Parathyroid adenoma (tissue), 2 donors: ENCODE results near the gene ZFHX3.

Experiments used
- H2AFZ ChIP-seq: fragments of 300-600 bp; sonication (generic); one replicate; pipeline ENCODE4 v1.7.0; 2017; ENCODE audit warnings: antibody characterized with exemption, mild to moderate bottlenecking
- H3K27ac ChIP-seq: fragments of 300-600 bp; sonication (generic); one replicate; pipeline ENCODE4 v1.7.0; 2017
- H3K27me3 ChIP-seq: fragments of 300-600 bp; sonication (generic); one replicate; pipeline ENCODE4 v1.7.0; 2017; ENCODE audit warnings: low read length; ENCODE audit not compliant: control insufficient read depth, insufficient read depth
- H3K36me3 ChIP-seq: fragments of 300-600 bp; sonication (generic); one replicate; pipeline ENCODE4 v1.7.0; 2017; ENCODE audit warnings: low read length; ENCODE audit not compliant: control insufficient read depth, insufficient read depth
- H3K4me1 ChIP-seq: fragments of 300-600 bp; sonication (generic); one replicate; pipeline ENCODE4 v1.7.0; 2017; ENCODE audit warnings: control low read depth
- H3K4me2 ChIP-seq: fragments of 300-600 bp; sonication (generic); one replicate; pipeline ENCODE4 v1.7.0; 2017; ENCODE audit warnings: low read length
- H3K4me3 ChIP-seq: fragments of 300-600 bp; sonication (generic); one replicate; pipeline ENCODE4 v1.7.0; 2017; ENCODE audit warnings: low read depth, low read length
- H3K79me2 ChIP-seq: fragments of 300-600 bp; sonication (generic); one replicate; pipeline ENCODE4 v1.7.0; 2017; ENCODE audit warnings: control low read depth
- H3K9ac ChIP-seq: fragments of 300-600 bp; sonication (generic); one replicate; pipeline ENCODE4 v1.7.0; 2017; ENCODE audit warnings: mild to moderate bottlenecking
- H3K9me3 ChIP-seq: fragments of 300-600 bp; sonication (generic); one replicate; pipeline ENCODE4 v1.7.0; 2017; ENCODE audit warnings: low read length; ENCODE audit not compliant: control insufficient read depth
- TF ChIP-seq, protein P1 (sequence below): fragments of 300-600 bp; sonication (generic); IDR thresholded peaks from one replicate; pipeline ENCODE4 v1.7.0; 2017; ENCODE audit warnings: antibody characterized with exemption, mild to moderate bottlenecking
- donor health status: primary hyperparathyroidism.

The ZFHX3 gene

GRCh38 chr16:72864130-72864833, 183.6 kb downstream of the ZFHX3 start:
- Histone ChIP-seq H3K4me2 (no peak overlapping the region), H3K9ac (no peak overlapping the region), H2AFZ (no peak overlapping the region), H3K4me1 (no peaks in the 10 kb centered on the region), H3K27ac (no peak overlapping the region), H3K36me3 (no peaks in the 10 kb centered on the region), H3K9me3 (no peaks in the 10 kb centered on the region), H3K79me2 (peaks cover 25% of the 10 kb centered on the region), H3K27me3 (no peaks in the 10 kb centered on the region), H3K4me3 (no peak overlapping the region)
- TF ChIP-seq, protein P1, sequence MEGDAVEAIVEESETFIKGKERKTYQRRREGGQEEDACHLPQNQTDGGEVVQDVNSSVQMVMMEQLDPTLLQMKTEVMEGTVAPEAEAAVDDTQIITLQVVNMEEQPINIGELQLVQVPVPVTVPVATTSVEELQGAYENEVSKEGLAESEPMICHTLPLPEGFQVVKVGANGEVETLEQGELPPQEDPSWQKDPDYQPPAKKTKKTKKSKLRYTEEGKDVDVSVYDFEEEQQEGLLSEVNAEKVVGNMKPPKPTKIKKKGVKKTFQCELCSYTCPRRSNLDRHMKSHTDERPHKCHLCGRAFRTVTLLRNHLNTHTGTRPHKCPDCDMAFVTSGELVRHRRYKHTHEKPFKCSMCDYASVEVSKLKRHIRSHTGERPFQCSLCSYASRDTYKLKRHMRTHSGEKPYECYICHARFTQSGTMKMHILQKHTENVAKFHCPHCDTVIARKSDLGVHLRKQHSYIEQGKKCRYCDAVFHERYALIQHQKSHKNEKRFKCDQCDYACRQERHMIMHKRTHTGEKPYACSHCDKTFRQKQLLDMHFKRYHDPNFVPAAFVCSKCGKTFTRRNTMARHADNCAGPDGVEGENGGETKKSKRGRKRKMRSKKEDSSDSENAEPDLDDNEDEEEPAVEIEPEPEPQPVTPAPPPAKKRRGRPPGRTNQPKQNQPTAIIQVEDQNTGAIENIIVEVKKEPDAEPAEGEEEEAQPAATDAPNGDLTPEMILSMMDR = no peak

GRCh38 chr16:72862090-72862489, 185.8 kb downstream of the ZFHX3 start:
- Histone ChIP-seq H3K4me3 (no peak overlapping the region), H3K36me3 (no peaks in the 10 kb centered on the region), H3K4me2 (no peak overlapping the region), H3K9ac (no peak overlapping the region), H3K27me3 (no peaks in the 10 kb centered on the region), H3K27ac (no peak overlapping the region), H3K9me3 (no peaks in the 10 kb centered on the region), H2AFZ (no peak overlapping the region), H3K4me1 (no peaks in the 10 kb centered on the region), H3K79me2 (peaks cover 28% of the 10 kb centered on the region)
- TF ChIP-seq, protein P1 = no peak

DNA sequence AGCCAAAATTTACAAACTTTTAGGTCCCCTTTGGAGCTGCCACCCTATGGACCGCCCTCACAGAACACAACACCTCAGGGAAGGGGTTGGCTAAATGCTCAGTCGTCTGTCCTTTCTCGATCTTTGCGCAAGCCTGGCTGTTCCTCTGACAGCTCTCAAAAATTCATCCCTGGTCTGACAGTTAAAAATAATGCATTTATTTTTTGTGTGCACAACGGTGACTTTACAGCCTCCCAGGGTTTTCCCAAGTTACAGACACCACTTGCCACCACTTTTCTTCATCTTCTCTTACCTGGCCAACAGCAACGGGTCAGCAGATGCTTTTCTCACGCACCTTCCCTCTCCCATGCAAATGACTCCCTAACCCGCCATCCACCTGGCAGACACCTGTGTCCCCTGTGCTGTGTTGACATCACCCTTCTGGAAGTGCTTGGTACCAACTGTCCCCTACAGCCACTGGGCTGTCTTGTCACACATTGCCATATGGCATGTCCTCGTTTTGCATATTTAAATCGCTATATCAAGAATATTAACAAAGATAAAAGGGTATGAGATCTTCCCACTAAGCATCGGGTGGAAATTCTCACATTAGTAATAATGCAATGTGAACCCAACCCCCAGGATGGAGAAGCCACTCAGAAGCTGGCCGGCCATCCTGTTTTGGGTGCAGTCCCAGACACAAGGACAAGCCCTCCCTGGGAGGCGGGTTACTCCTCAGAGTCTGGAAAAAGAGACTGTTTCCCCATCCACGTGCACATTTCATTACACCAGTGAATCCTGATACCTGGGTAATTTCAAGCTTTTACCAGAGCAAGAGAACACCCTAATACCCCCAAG, 187.0 kb downstream of the ZFHX3 start:
- Histone ChIP-seq H3K27ac (no peak overlapping the region), H3K4me1 (no peaks in the 10 kb centered on the region), H3K9ac (no peak overlapping the region)

DNA sequence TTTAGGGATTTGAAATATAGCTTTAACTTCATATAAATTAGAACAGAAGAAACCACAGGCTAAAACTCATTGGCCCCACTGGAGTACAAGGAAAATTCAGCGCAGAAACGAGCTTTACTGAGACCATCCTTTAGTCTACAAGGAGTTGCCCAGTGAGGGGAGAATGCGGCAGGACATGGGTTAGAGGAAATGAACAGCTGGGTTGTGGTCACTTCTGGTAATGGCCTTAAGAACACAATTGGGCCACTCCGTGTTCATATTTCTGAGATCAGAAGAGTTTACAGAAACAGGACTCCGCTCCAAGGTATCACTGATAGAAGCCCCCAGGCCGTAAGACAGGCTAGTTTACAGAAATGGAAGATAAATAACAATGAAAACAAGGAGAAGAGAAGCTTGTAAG, 188.3 kb downstream of the ZFHX3 start:
- Histone ChIP-seq H3K4me2 (no peak overlapping the region), H3K27me3 (no peaks in the 10 kb centered on the region), H3K79me2 (peaks cover 23% of the 10 kb centered on the region), H3K4me3 (no peak overlapping the region), H3K36me3 (no peaks in the 10 kb centered on the region), H3K9ac (no peak overlapping the region), H2AFZ (no peak overlapping the region), H3K9me3 (no peaks in the 10 kb centered on the region), H3K27ac (no peak overlapping the region), H3K4me1 (no peaks in the 10 kb centered on the region)
- TF ChIP-seq, protein P1 = no peak

More for the DNA sequence above, 187.0 kb downstream of the ZFHX3 start:
- Histone ChIP-seq H3K27me3 (no peaks in the 10 kb centered on the region), H3K4me3 (no peak overlapping the region), H3K36me3 (no peaks in the 10 kb centered on the region), H3K9me3 (no peaks in the 10 kb centered on the region), H3K4me2 (no peak overlapping the region), H3K79me2 (peaks cover 33% of the 10 kb centered on the region), H2AFZ (no peak overlapping the region)
- TF ChIP-seq, protein P1 = no peak
